ENCODE data around the gene TFDP1. TPM values are rescaled to one million over a fixed set of nuclear protein-coding genes. Genes with fewer than 3 reads are reported as not detected.

Gene TFDP1
- total RNA-seq, 1 experiment from 2014 or later = 177 TPM

- no peak for DNase-seq (ENCODE audit: low spot score)
Observed at GRCh38 chr13:113665597-113666328, 81.2 kb downstream of the TFDP1 start.

GRCh38 chr13:113666329-113666670, 81.7 kb downstream of the TFDP1 start:
- no peak for DNase-seq (ENCODE audit: low spot score)

GRCh38 chr13:113666951-113667701, 82.6 kb downstream of the TFDP1 start, which contains the start of gene GRK1:
Gene GRK1, plus strand, starts transcription at chr13:113667219. Its CDS starts 168 bp downstream, at chr13:113667387.
- DNase-seq (ENCODE audit: low spot score) = no peak

GRCh38 chr13:113667771-113668490, 83.4 kb downstream of the TFDP1 start:
- DNase-seq (ENCODE audit: low spot score) = no peak

- no peak for DNase-seq (ENCODE audit: low spot score)
Observed at GRCh38 chr13:113668491-113668971, 84.0 kb downstream of the TFDP1 start.

GRCh38 chr13:113669231-113669754, 84.7 kb downstream of the TFDP1 start:
- no peak for DNase-seq (ENCODE audit: low spot score)

- DNase-seq (ENCODE audit: low spot score) = no peak
Observed at GRCh38 chr13:113669755-113670341, 85.3 kb downstream of the TFDP1 start.

GRCh38 chr13:113670541-113670940, 86.0 kb downstream of the TFDP1 start:
- no peak for DNase-seq (ENCODE audit: low spot score)

GRCh38 chr13:113671066-113672001, 86.8 kb downstream of the TFDP1 start:
- DNase-seq (ENCODE audit: low spot score) = no peak

GRCh38 chr13:113672002-113672651, 87.6 kb downstream of the TFDP1 start:
- no peak for DNase-seq (ENCODE audit: low spot score)

Other genes with a start within 250 kb of the TFDP1 start
- gene GRTP1, start 220.6 kb upstream of the TFDP1 start, total RNA-seq (2014; rRNA removed; shearing (Covaris generic)) = 55.9 and 66.4 TPM in 2 replicates
- 1.8 and 3.3 TPM in 2 replicates for gene ADPRHL1, start 131.3 kb upstream of the TFDP1 start, total RNA-seq (2014; rRNA removed; shearing (Covaris generic))
- gene DCUN1D2, start 94.0 kb upstream of the TFDP1 start, total RNA-seq (2014; rRNA removed; shearing (Covaris generic)) = 17.1 and 22.0 TPM in 2 replicates
- not detected in 2 replicates for gene ATP4B, start 73.4 kb downstream of the TFDP1 start, total RNA-seq (2014; rRNA removed; shearing (Covaris generic))
- 0.13 TPM in 1 of 2 replicates, not detected in the other for gene GRK1, start 82.5 kb downstream of the TFDP1 start, total RNA-seq (2014; rRNA removed; shearing (Covaris generic))
- 0.81 and 1.6 TPM in 2 replicates for gene TMEM255B, start 174.5 kb downstream of the TFDP1 start, total RNA-seq (2014; rRNA removed; shearing (Covaris generic))

All from HT-29 (cell line).